IMR-90 (cell line): ENCODE measurements around the gene LRRC61. TPM values are rescaled to one million over a fixed set of nuclear protein-coding genes. Genes with fewer than 3 reads are reported as not detected.
A peak's percentile ranks its signal among the peaks of the same experiment; 100 is the strongest.

ENCODE experiments used
- ATAC-seq: fragments of 200-7000 bp; cut with Tn5 transposase; 2 replicates; pipeline ENCODE4 v1.9.1; 2020; ENCODE audit warnings: low read depth, mild to moderate bottlenecking, moderate library complexity
- BruUV-seq: library from RNA; stranded (reverse); fragments of 400-500 nt; replicated peaks from 2 replicates; lab custom pipeline; 2021; lab: Mats Ljungman, UMichigan
- CTCF ChIA-PET: fragments of 300-600 bp; formaldehyde crosslinking; extraction: SDS; loops from one replicate; lab custom pipeline; 2021; ENCODE audit warnings: antibody characterized with exemption; lab: Yijun Ruan, JAX
- POLR2A ChIA-PET: fragments of 300-600 bp; sonication (Branson Sonifier 250); formaldehyde crosslinking; loops from one replicate; lab custom pipeline; 2022; ENCODE audit warnings: antibody characterized with exemption; ENCODE audit not compliant: unreplicated experiment; lab: Charles Lee
- DNase-seq: peaks from one replicate; pipeline ENCODE4 v3.0.0; 2013
- H2AFZ ChIP-seq: replicated peaks from 2 replicates; pipeline ENCODE3; 2013; ENCODE audit warnings: low read length, mild to moderate bottlenecking; ENCODE audit not compliant: poor library complexity
- H2AK5ac ChIP-seq: 2 replicates; pipeline ENCODE4 v1.6.1; 2013; ENCODE audit warnings: low read depth, low read length, inconsistent platforms
- H2AK9ac ChIP-seq: replicated peaks from 2 replicates; pipeline ENCODE3; 2013; ENCODE audit warnings: mild to moderate bottlenecking, low read depth, low read length, moderate library complexity; ENCODE audit not compliant: poor library complexity
- H2BK120ac ChIP-seq: 2 replicates; pipeline ENCODE4 v1.6.1; 2013; ENCODE audit warnings: low read depth, low read length, inconsistent platforms
- H2BK15ac ChIP-seq: 3 replicates; pipeline ENCODE4 v1.6.1; 2013; ENCODE audit warnings: low read depth, low read length, inconsistent platforms
- H2BK20ac ChIP-seq: 2 replicates; pipeline ENCODE4 v1.6.1; 2013; ENCODE audit warnings: low read depth, mild to moderate bottlenecking, inconsistent platforms, low read length, moderate library complexity
- H2BK5ac ChIP-seq: 2 replicates; pipeline ENCODE4 v1.6.1; 2013; ENCODE audit warnings: mild to moderate bottlenecking, low read depth, low read length, inconsistent platforms; ENCODE audit not compliant: poor library complexity, severe bottlenecking
- H3K14ac ChIP-seq: replicated peaks from 2 replicates; pipeline ENCODE4 v1.6.1; 2013; ENCODE audit warnings: low read depth, low read length, inconsistent platforms
- H3K18ac ChIP-seq: 2 replicates; pipeline ENCODE4 v1.6.1; 2013; ENCODE audit warnings: low read depth, low read length, control low read depth
- H3K23ac ChIP-seq: 2 replicates; pipeline ENCODE4 v1.6.1; 2013; ENCODE audit warnings: low read depth, low read length, inconsistent platforms
- H3K27ac ChIP-seq: 2 replicates; pipeline ENCODE4 v1.5.1; 2013; ENCODE audit warnings: mild to moderate bottlenecking, control low read depth, low read length; ENCODE audit not compliant: insufficient read depth
- H3K27me3 ChIP-seq: 2 replicates; pipeline ENCODE4 v1.6.1; 2013; ENCODE audit warnings: low read length; ENCODE audit not compliant: control insufficient read depth, insufficient read depth
- H3K36me3 ChIP-seq: 2 replicates; pipeline ENCODE4 v1.6.1; 2013; ENCODE audit warnings: low read length, mixed read lengths; ENCODE audit not compliant: control insufficient read depth, insufficient read depth
- H3K4ac ChIP-seq: 2 replicates; pipeline ENCODE4 v1.6.1; 2013; ENCODE audit warnings: low read depth, low read length, inconsistent platforms
- H3K4me1 ChIP-seq: 2 replicates; pipeline ENCODE4 v1.6.1; 2013; ENCODE audit warnings: low read length, mixed read lengths; ENCODE audit not compliant: control insufficient read depth, insufficient read depth
- H3K4me2 ChIP-seq: 2 replicates; pipeline ENCODE4 v1.6.1; 2013; ENCODE audit warnings: low read depth, mild to moderate bottlenecking, control low read depth, low read length, moderate library complexity
- H3K4me3 ChIP-seq: 2 replicates; pipeline ENCODE4 v1.5.1; 2013; ENCODE audit warnings: low read depth, mild to moderate bottlenecking, control low read depth, low read length, moderate library complexity; ENCODE audit not compliant: insufficient read depth
- H3K56ac ChIP-seq: 2 replicates; pipeline ENCODE4 v1.6.1; 2013; ENCODE audit warnings: low read length, inconsistent platforms; ENCODE audit not compliant: insufficient read depth; ENCODE audit errors: extremely low read depth
- H3K79me1 ChIP-seq, 2 experiments: 2 replicates each; pipeline ENCODE4 v1.6.1; 2013; ENCODE audit warnings: low read length in 2 of 2, inconsistent platforms in 1 of 2, low read depth in 1 of 2
- H3K9ac ChIP-seq: 2 replicates; pipeline ENCODE4 v1.6.1; 2013; ENCODE audit warnings: low read depth, low read length, control low read depth
- H3K9me1 ChIP-seq: 2 replicates; pipeline ENCODE4 v1.6.1; 2013; ENCODE audit warnings: low read length, inconsistent platforms; ENCODE audit not compliant: insufficient read depth
- H3K9me3 ChIP-seq: 2 replicates; pipeline ENCODE4 v1.6.1; 2013; ENCODE audit warnings: low read length; ENCODE audit not compliant: control insufficient read depth, insufficient read depth
- H4K20me1 ChIP-seq: 2 replicates; pipeline ENCODE4 v1.6.1; 2013; ENCODE audit warnings: low read length, inconsistent platforms; ENCODE audit not compliant: insufficient read depth
- H4K5ac ChIP-seq: 2 replicates; pipeline ENCODE4 v1.6.1; 2013; ENCODE audit warnings: mild to moderate bottlenecking, low read depth, low read length, control low read depth
- H4K8ac ChIP-seq, 2 experiments: 2 replicates each; pipeline ENCODE4 v1.6.1; 2013; ENCODE audit warnings: low read depth in 2 of 2, low read length in 2 of 2, control low read depth in 1 of 2, inconsistent platforms in 1 of 2
- H4K91ac ChIP-seq: 2 replicates; pipeline ENCODE4 v1.6.1; 2013; ENCODE audit warnings: low read depth, low read length, inconsistent platforms; ENCODE audit not compliant: insufficient read depth
- ELK1 ChIP-seq: fragments of 150-350 bp; IDR thresholded peaks from 2 replicates; pipeline ENCODE4 v1.6.1; 2016; ENCODE audit warnings: low read depth, mild to moderate bottlenecking, low read length, moderate library complexity, borderline replicate concordance
- RCOR1 ChIP-seq: IDR thresholded peaks from 2 replicates; pipeline ENCODE4 v1.6.1; 2012; ENCODE audit warnings: mild to moderate bottlenecking, low read length, improper control_type of control experiment; ENCODE audit not compliant: insufficient replicate concordance
- RFX5 ChIP-seq: IDR thresholded peaks from 2 replicates; pipeline ENCODE4 v1.8.0; 2012; ENCODE audit warnings: low read depth, mild to moderate bottlenecking, low read length, moderate library complexity
- WGBS, 2 experiments: methylation state at CpG; one replicate each; pipeline versions ENCODE4 v1.1.5 to v1.1.7; 2013; ENCODE audit warnings: missing lambda C conversion rate in 2 of 2; ENCODE audit not compliant: insufficient read length in 1 of 2; ENCODE audit errors: extremely low coverage in 2 of 2; 5-methylcytosine and 5-hydroxymethylcytosine counted together
- dilution Hi-C: fragments of 300-500 bp; cut with HindIII; formaldehyde crosslinking; loops from one replicate; pipeline ENCODE4 v1.14.3; 2018; ENCODE audit warnings: low sequenced_read_pairs; ENCODE audit not compliant: unreplicated experiment
- in situ Hi-C: fragments of 300-500 bp; cut with MboI; formaldehyde crosslinking; loops from 3 replicates; pipeline ENCODE4 v1.14.3; 2019; ENCODE audit warnings: low sequenced_read_pairs, inconsistent platforms, mixed read lengths
- intact Hi-C: fragments of 100-400 bp; cut with micrococcal nuclease; formaldehyde crosslinking; loops from 2 replicates; pipeline ENCODE4 v1.10.0; 2022
- polyA plus RNA-seq, 3 experiments: library from polyadenylated mRNA; depleted of rRNA; stranded (reverse); fragments of >200 nt; gene quantifications; 2 replicates each; pipeline ENCODE4 v1.2.3, GENCODE V29; 2012; ENCODE audit warnings: low replicate concordance in 1 of 3
- total RNA-seq: library from RNA; depleted of rRNA; stranded (reverse); fragments of >200 nt; gene quantifications from 2 replicates; pipeline ENCODE4 v1.2.3, GENCODE V29; 2012
- TF ChIP-seq, protein P1 (sequence below): conservative IDR thresholded peaks from 2 replicates; pipeline ENCODE4 v1.5.1; 2012; ENCODE audit warnings: mild to moderate bottlenecking, low read depth, low read length, improper control_type of control experiment

LRRC61 gene
- total and polyA plus RNA-seq, 2 of the 4 experiments (the other 2 are of a cell fraction) = 0.07 TPM; not detected in 1

- H2AK9ac ChIP-seq = no peak overlapping the region
- no peak for ATAC-seq
- no peaks in the 10 kb centered on the region for H3K9me3 ChIP-seq
- no peak overlapping the region for H4K8ac ChIP-seq
- H3K27ac ChIP-seq = peak overlapping the region; percentile 14; the same call in 1 of the 2 replicates
- no peaks in the 10 kb centered on the region for H3K79me1 ChIP-seq
- H3K4me2 ChIP-seq = no peak overlapping the region
- peak overlapping the region; percentile 41 for H3K4ac ChIP-seq
- peak overlapping the region; percentile 76 for H4K5ac ChIP-seq
- H2AK5ac ChIP-seq = peak overlapping the region; percentile 80
- H4K20me1 ChIP-seq = no peaks in the 10 kb centered on the region
- H3K27me3 ChIP-seq = no peaks in the 10 kb centered on the region
- no TSS peak for BruUV-seq
- H3K56ac ChIP-seq = no peak overlapping the region
- H3K4me1 ChIP-seq = peaks cover 16% of the 10 kb centered on the region
- H2BK20ac ChIP-seq = peak overlapping the region; percentile 74
- peak overlapping the region; percentile 9; the same call in 1 of the 2 replicates for H3K18ac ChIP-seq
- ChIA-PET POLR2A (no interaction called here), CTCF (no interaction called here)
- H2BK120ac ChIP-seq = peak overlapping the region; percentile 79
- no peak for TF ChIP-seq RFX5
- TF ChIP-seq ELK1 = no peak
- TF ChIP-seq RCOR1 = no peak
- TF ChIP-seq, protein P1, sequence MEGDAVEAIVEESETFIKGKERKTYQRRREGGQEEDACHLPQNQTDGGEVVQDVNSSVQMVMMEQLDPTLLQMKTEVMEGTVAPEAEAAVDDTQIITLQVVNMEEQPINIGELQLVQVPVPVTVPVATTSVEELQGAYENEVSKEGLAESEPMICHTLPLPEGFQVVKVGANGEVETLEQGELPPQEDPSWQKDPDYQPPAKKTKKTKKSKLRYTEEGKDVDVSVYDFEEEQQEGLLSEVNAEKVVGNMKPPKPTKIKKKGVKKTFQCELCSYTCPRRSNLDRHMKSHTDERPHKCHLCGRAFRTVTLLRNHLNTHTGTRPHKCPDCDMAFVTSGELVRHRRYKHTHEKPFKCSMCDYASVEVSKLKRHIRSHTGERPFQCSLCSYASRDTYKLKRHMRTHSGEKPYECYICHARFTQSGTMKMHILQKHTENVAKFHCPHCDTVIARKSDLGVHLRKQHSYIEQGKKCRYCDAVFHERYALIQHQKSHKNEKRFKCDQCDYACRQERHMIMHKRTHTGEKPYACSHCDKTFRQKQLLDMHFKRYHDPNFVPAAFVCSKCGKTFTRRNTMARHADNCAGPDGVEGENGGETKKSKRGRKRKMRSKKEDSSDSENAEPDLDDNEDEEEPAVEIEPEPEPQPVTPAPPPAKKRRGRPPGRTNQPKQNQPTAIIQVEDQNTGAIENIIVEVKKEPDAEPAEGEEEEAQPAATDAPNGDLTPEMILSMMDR = no peak
- dilution Hi-C loops (no loop called here), intact Hi-C loops (no loop called here), in situ Hi-C loops (no loop called here)
- WGBS, 2 experiments = 76% methylated on average over 4 of the region's 8 CpGs; no CpG with 5 or more reads in 1 of the 2 experiments
- no peak for DNase-seq
- no peak overlapping the region for H3K23ac ChIP-seq
- H3K4me3 ChIP-seq = no peak overlapping the region
- H2BK15ac ChIP-seq = peak overlapping the region; percentile 58; the same call in 2 of the 3 replicates
- H3K14ac ChIP-seq = peak overlapping the region; percentile 45; the same call in 1 of the 2 replicates
- H3K36me3 ChIP-seq = no peaks in the 10 kb centered on the region
- H4K91ac ChIP-seq = peak overlapping the region; percentile 85; the same call in 1 of the 2 replicates
- H2BK5ac ChIP-seq = no peak overlapping the region
- no peak overlapping the region for H2AFZ ChIP-seq
- peaks cover 8% of the 10 kb centered on the region; the same call in 1 of the 2 replicates for H3K9me1 ChIP-seq
- no peak overlapping the region for H3K9ac ChIP-seq
Observed at GRCh38 chr7:150334108-150334507, 11.0 kb downstream of the LRRC61 start.
